GM12865 (cell line): ENCODE results near the gene APBA2.

ENCODE experiments used
- DNase-seq: peaks from one replicate; pipeline ENCODE4 v3.0.0; 2010; ENCODE audit warnings: low read depth
- H3K4me3 ChIP-seq: 2 replicates; pipeline ENCODE4 v1.5.1; 2011; ENCODE audit warnings: mild to moderate bottlenecking, low read depth, low read length, control low read depth
- CTCF ChIP-seq: IDR thresholded peaks from 2 replicates; pipeline ENCODE4 v1.5.1; 2011; ENCODE audit warnings: low read length, control low read depth, low read depth, inconsistent platforms; ENCODE audit not compliant: insufficient read depth; ENCODE audit errors: missing control alignments

The APBA2 gene

GRCh38 chr15:29059871-29060640, 174.3 kb downstream of the APBA2 start:
- no peak for DNase-seq
- no peak overlapping the region for H3K4me3 ChIP-seq
- no peak for TF ChIP-seq CTCF

- no peak for DNase-seq
- TF ChIP-seq CTCF: no peak
- H3K4me3 ChIP-seq: no peak overlapping the region
These were observed 176.0 kb downstream of the APBA2 start for GRCh38 chr15:29061746-29062145.

GRCh38 chr15:29062179-29062591, 176.4 kb downstream of the APBA2 start:
- no peak for TF ChIP-seq CTCF

GRCh38 chr15:29062626-29063025, 176.9 kb downstream of the APBA2 start:
- no peak for DNase-seq
- no peak for TF ChIP-seq CTCF
- no peak overlapping the region for H3K4me3 ChIP-seq

More at GRCh38 chr15:29062179-29062591, 176.4 kb downstream of the APBA2 start:
- no peak for DNase-seq
- H3K4me3 ChIP-seq: no peak overlapping the region

- no peak overlapping the region for H3K4me3 ChIP-seq
- TF ChIP-seq CTCF: no peak
These were observed 177.9 kb downstream of the APBA2 start for GRCh38 chr15:29063646-29064045.

GRCh38 chr15:29064290-29064689, 178.5 kb downstream of the APBA2 start:
- DNase-seq: no peak
- no peak for TF ChIP-seq CTCF
- H3K4me3 ChIP-seq: no peak overlapping the region

More at GRCh38 chr15:29063646-29064045, 177.9 kb downstream of the APBA2 start:
- no peak for DNase-seq

GRCh38 chr15:29064731-29065130, 179.0 kb downstream of the APBA2 start:
- no peak for TF ChIP-seq CTCF
- DNase-seq: no peak
- no peak overlapping the region for H3K4me3 ChIP-seq
